CD4-positive, alpha-beta T cell (primary cell): ENCODE results near the gene CDC7. TPM values are rescaled to one million over a fixed set of nuclear protein-coding genes. Genes with fewer than 3 reads are reported as not detected.
"Not testable (repeated sequence)": the region's sequence is repeated elsewhere in the genome, so short reads cannot be mapped to it uniquely, and the experiment has no call there.

ENCODE experiments used
- ATAC-seq: fragments of 200-7000 bp; cut with Tn5 transposase; one replicate; pipeline ENCODE4 v1.10.0; 2022; ENCODE audit warnings: mild to moderate bottlenecking; ENCODE audit not compliant: poor library complexity
- CTCF ChIA-PET: fragments of 350-600 bp; sonication (Branson Sonifier 250); formaldehyde crosslinking; loops from one replicate; lab custom pipeline; 2021; ENCODE audit warnings: antibody characterized with exemption, inconsistent platforms; lab: Charles Lee
- POLR2A ChIA-PET: fragments of 350-600 bp; sonication (Branson Sonifier 250); formaldehyde crosslinking; loops from one replicate; lab custom pipeline; 2021; ENCODE audit warnings: antibody characterized with exemption, inconsistent platforms; lab: Charles Lee
- DNase-seq, 14 experiments: peaks; one replicate each; pipeline ENCODE4 v3.0.0-alpha.2; 2013 to 2020; ENCODE audit warnings: mixed read lengths in 2 of 14
- H3K27ac ChIP-seq, 2 donors: one replicate each; pipeline versions ENCODE4 v1.5.1 to v1.7.0; 2013; ENCODE audit warnings: low read length in 2 of 2, low read depth in 1 of 2, mild to moderate bottlenecking in 1 of 2
- H3K27me3 ChIP-seq, 2 experiments: 1 replicate in 1 of 2; 2 replicates in 1 of 2; pipeline versions ENCODE4 v1.6.1 to v1.7.0; 2013; ENCODE audit warnings: low read length in 2 of 2, control low read depth in 1 of 2, mild to moderate bottlenecking in 1 of 2, moderate library complexity in 1 of 2; ENCODE audit not compliant: insufficient read depth in 2 of 2, control insufficient read depth in 1 of 2
- H3K36me3 ChIP-seq: one replicate; pipeline ENCODE4 v1.6.1; 2013; ENCODE audit warnings: low read length, control low read depth; ENCODE audit not compliant: insufficient read depth
- H3K4me1 ChIP-seq: one replicate; pipeline ENCODE4 v1.6.1; 2013; ENCODE audit warnings: low read length, control low read depth; ENCODE audit not compliant: insufficient read depth
- H3K4me3 ChIP-seq: one replicate; pipeline ENCODE4 v1.5.1; 2013; ENCODE audit warnings: mild to moderate bottlenecking, low read length, moderate library complexity
- H3K9me3 ChIP-seq, 2 experiments: 1 replicate in 1 of 2; 2 replicates in 1 of 2; pipeline versions ENCODE4 v1.6.1 to v1.7.0; 2013; ENCODE audit warnings: low read length in 2 of 2, mild to moderate bottlenecking in 2 of 2, control low read depth in 1 of 2, moderate library complexity in 1 of 2; ENCODE audit not compliant: control insufficient read depth in 1 of 2, insufficient read depth in 1 of 2
- H3K27ac Mint-ChIP-seq: one replicate; pipeline ENCODE4 v1.8.0; 2020; ENCODE audit warnings: mixed read lengths
- H3K27me3 Mint-ChIP-seq: one replicate; pipeline ENCODE4 v1.8.0; 2021; ENCODE audit warnings: mixed read lengths
- H3K36me3 Mint-ChIP-seq: one replicate; pipeline ENCODE4 v1.8.0; 2021; ENCODE audit warnings: low read depth, mixed read lengths
- H3K4me1 Mint-ChIP-seq: one replicate; pipeline ENCODE4 v1.8.0; 2021; ENCODE audit warnings: low read depth, mixed read lengths
- H3K4me3 Mint-ChIP-seq: one replicate; pipeline ENCODE4 v1.8.0; 2020; ENCODE audit warnings: mild to moderate bottlenecking, mixed read lengths
- H3K9me3 Mint-ChIP-seq: one replicate; pipeline ENCODE4 v1.8.0; 2020; ENCODE audit warnings: mixed read lengths
- CTCF ChIP-seq: fragments of 200-600 bp; IDR thresholded peaks from one replicate; pipeline ENCODE4 v1.8.0; 2022; ENCODE audit warnings: antibody characterized with exemption, mild to moderate bottlenecking
- intact Hi-C, 2 experiments: fragments of 100-400 bp; cut with DNase I in 1 of 2; cut with micrococcal nuclease in 1 of 2; formaldehyde crosslinking; loops; one replicate each; pipeline versions ENCODE4 v1.15.1 to v1.9.0; 2023 to 2025; cut with DNase I, micrococcal nuclease
- total RNA-seq, 174 experiments: library from RNA in 2 of 174; stranded (reverse) in 2 of 174; gene quantifications; one replicate each; pipeline ENCODE4 v1.2.3 and lab custom pipeline; 2021 to 2026

Gene CDC7
- total RNA-seq, 2 experiments from 2014 or later, result 4.2 to 4.8 TPM

- Histone ChIP-seq H3K27ac (no peak overlapping the region), H3K4me1 (no peaks in the 10 kb centered on the region), H3K9me3 (no peaks in the 10 kb centered on the region), H3K36me3 (peaks cover 2% of the 10 kb centered on the region), H3K27me3 (no peaks in the 10 kb centered on the region), H3K4me3 (no peak overlapping the region)
- CTCF ChIA-PET, result interaction anchor here (0.6 to 1.3 kb wide), 3 partner anchors 9 to 413 kb away, joined by 3 read pairs; no protein-coding TSS in a partner anchor
- no peak for TF ChIP-seq CTCF
- POLR2A ChIA-PET, result interaction anchor here (1.5 kb wide), 1 partner anchor 22 kb away, joined by 4 read pairs; no protein-coding TSS in a partner anchor
- DNase-seq, result no peak
- no peak overlapping the region for H3K27ac Mint-ChIP-seq
- H3K36me3 Mint-ChIP-seq, result peaks cover 38% of the 10 kb centered on the region
- H3K27me3 Mint-ChIP-seq, result no peaks in the 10 kb centered on the region
- intact Hi-C loops, result loop anchor here (5.0 to 10.0 kb wide), 5 partner anchors 79 to 779 kb away; partner anchors contain the start of genes GLMN (in 1 of the 2) and RPAP2 (in 1 of the 2)
- H3K4me1 Mint-ChIP-seq, result no peaks in the 10 kb centered on the region
- no peak for ATAC-seq
- H3K9me3 Mint-ChIP-seq, result no peaks in the 10 kb centered on the region
- H3K4me3 Mint-ChIP-seq, result no peak overlapping the region
These were observed 15.3 kb downstream of the CDC7 start for GRCh38 chr1:91515994-91516393.

GRCh38 chr1:91516605-91517004 lies 16.0 kb downstream of the CDC7 start:
- not testable (repeated sequence) for H3K4me3 Mint-ChIP-seq, H3K9me3 ChIP-seq, DNase-seq, H3K4me1 ChIP-seq, H3K27me3 Mint-ChIP-seq, H3K36me3 ChIP-seq, H3K9me3 Mint-ChIP-seq, H3K27ac Mint-ChIP-seq, H3K27me3 ChIP-seq, ATAC-seq, H3K4me3 ChIP-seq, H3K27ac ChIP-seq, H3K4me1 Mint-ChIP-seq
- CTCF ChIA-PET, result interaction anchor here (0.6 to 1.2 kb wide), 2 partner anchors 8 to 412 kb away, joined by 3 read pairs; no protein-coding TSS in a partner anchor
- H3K36me3 Mint-ChIP-seq, result peaks cover 32% of the 10 kb centered on the region
- POLR2A ChIA-PET, result interaction anchor here (1.5 kb wide), 1 partner anchor 21 kb away, joined by 4 read pairs; no protein-coding TSS in a partner anchor
- intact Hi-C loops, result loop anchor here (5.0 to 10.0 kb wide), 5 partner anchors 78 to 778 kb away; partner anchors contain the start of genes GLMN (in 1 of the 2) and RPAP2 (in 1 of the 2)

- ATAC-seq, H3K27me3 Mint-ChIP-seq, H3K4me3 Mint-ChIP-seq, H3K27ac Mint-ChIP-seq, H3K4me1 ChIP-seq, H3K27me3 ChIP-seq, H3K4me1 Mint-ChIP-seq, H3K4me3 ChIP-seq, DNase-seq, H3K27ac ChIP-seq, H3K36me3 ChIP-seq, H3K9me3 ChIP-seq, CTCF ChIA-PET, H3K9me3 Mint-ChIP-seq, POLR2A ChIA-PET: not testable (repeated sequence)
- intact Hi-C loops, result loop anchor here (5.0 to 10.0 kb wide), 5 partner anchors 76 to 776 kb away; partner anchors contain the start of genes GLMN (in 1 of the 2) and RPAP2 (in 1 of the 2)
- H3K36me3 Mint-ChIP-seq, result peaks cover 25% of the 10 kb centered on the region
These were observed 18.5 kb downstream of the CDC7 start for GRCh38 chr1:91519167-91519566.

GRCh38 chr1:91520942-91521507 lies 20.4 kb downstream of the CDC7 start:
- Histone ChIP-seq H3K36me3 (no peaks in the 10 kb centered on the region), H3K27me3 (no peaks in the 10 kb centered on the region), H3K4me3 (no peak overlapping the region), H3K9me3 (no peaks in the 10 kb centered on the region), H3K4me1 (peaks cover 4% of the 10 kb centered on the region), H3K27ac (no peak overlapping the region)
- H3K36me3 Mint-ChIP-seq, result peaks cover 14% of the 10 kb centered on the region
- no peak overlapping the region for H3K27ac Mint-ChIP-seq
- DNase-seq (no peak), ATAC-seq (no peak)
- H3K4me3 Mint-ChIP-seq, result no peak overlapping the region
- intact Hi-C loops, result no loop called here
- ChIA-PET CTCF (no interaction called here), POLR2A (no interaction called here)
- H3K4me1 Mint-ChIP-seq, result peaks cover 8% of the 10 kb centered on the region
- TF ChIP-seq CTCF, result no peak
- no peaks in the 10 kb centered on the region for H3K9me3 Mint-ChIP-seq
- H3K27me3 Mint-ChIP-seq, result no peaks in the 10 kb centered on the region
